GM19452 (cell line): Measurements from ENCODE around the gene ELMO1.

Experiments
- ATAC-seq: cut with Tn5 transposase; IDR thresholded peaks from one replicate; pipeline ENCODE4 v1.9.1; 2021; ENCODE audit not compliant: unreplicated experiment

Gene ELMO1

DNA sequence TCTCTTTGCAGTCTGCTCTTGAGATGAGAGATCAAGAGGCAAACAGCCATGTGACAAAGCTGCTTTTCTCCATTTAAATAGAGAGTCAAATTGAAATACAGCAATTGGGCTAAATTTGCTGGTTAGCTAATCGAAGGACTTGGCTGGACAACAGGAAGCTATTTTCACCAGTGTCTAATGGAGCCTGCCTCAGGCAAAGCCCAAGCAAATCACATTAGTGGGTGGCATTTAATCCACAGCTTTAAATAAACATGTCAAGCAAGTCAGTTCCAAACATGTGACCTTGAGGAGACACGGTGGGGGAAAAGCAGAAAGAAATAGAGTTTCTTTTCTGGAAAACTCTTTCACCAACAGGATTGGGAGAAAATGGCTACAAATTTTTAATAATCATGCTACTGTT, 543.9 kb downstream of the ELMO1 start:
- ATAC-seq = no peak

DNA sequence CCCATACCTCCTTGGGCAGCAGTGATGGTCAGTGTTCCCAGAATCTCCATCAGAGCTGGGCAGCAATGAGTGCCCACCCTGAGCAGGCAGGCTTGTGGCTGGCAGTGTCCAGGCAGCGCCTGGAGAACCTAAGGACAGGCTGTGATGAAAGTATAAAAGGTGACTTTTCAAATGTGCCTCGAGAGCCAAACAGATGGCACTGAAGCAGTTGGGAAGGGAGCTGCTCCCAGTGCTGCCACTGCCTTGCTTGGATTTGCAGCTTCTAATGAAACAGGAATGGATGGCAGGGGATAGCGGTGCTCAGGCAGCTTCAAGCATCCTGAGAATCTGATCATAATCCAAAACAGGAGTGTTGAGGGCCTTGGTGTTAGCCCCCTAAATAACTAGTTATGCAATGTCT, 544.6 kb downstream of the ELMO1 start:
- no peak for ATAC-seq

DNA sequence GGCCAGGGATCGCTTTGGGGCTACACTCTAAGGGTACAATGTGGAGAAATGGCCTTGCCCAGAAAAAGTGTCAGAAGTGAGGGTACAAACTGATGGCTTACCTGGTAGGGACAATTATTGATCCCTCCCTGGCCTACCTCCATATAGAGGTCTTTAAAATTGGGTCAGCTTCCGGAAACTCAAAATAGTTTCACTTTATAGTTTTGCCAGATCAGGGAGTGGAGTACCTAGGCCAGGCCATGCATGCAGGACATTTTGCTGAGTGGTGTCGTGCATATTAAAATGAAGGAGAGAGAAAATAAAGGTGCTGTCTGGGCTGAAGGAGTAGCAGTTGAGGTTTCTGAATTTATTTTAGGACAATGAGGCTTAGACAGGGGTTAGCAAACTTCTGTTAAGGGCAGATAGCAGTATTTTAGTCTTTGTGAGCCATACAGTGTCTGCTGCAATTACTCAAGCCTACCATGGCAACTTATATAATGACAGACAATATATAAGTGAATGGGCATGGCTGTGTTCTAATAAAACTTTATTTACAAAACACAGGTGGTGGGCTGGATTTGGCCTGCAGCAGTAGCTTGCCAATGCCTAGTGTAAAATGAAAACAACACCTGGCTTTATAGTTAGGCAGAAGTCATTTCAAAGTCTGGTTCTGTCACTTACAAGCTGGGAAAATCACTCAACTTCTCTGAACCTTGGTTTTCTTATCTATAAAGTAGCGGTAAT, 547.5 kb downstream of the ELMO1 start:
- no peak for ATAC-seq

DNA sequence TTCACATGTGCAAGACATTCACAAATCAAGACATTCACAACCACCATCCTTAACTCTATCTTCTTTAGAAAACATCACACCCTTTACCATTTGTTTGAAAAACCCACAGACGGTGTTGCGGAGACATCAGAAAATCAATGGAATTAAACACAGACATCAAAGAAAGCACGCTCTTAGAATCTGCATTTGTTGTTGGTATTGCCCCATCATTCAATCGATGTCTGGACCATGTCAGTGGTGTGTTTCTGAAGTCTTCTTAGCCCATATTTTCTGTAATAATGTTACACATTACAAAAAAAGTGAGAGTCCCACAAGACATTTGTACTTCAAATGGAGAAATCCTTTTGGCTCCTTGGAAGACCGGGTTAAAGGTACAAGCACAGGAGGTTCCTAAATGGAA, 550.5 kb downstream of the ELMO1 start:
- ATAC-seq = no peak

DNA sequence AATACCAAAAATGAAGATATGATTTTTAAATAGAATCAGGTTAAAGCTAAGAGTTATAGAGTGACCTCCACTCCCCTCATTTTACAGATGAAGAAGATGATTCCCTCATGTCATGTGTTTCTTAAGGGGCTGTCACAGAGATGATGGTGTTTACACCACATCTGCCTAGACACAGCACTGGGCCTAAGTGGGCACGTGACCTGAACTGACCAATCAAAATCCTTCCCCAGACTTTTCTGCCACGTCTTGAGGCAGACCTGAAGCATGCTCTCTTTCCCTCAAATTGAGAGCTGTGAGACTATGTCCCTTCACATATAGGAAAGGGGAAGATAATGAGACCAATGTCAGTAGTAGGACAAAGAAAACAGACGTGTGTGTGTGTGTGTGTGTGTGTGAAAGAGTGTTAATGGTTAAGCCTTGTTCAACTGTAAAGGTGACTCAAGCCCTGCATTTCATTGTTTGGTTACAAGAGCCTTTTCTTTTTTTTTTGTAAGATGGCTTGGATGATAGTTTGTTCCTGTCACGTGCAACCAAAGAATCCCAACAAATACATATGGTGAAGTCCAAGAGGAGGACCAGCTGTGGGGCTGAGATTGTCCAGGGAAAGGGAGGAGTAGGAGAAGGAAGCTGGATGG, 551.6 kb downstream of the ELMO1 start:
- ATAC-seq = no peak

DNA sequence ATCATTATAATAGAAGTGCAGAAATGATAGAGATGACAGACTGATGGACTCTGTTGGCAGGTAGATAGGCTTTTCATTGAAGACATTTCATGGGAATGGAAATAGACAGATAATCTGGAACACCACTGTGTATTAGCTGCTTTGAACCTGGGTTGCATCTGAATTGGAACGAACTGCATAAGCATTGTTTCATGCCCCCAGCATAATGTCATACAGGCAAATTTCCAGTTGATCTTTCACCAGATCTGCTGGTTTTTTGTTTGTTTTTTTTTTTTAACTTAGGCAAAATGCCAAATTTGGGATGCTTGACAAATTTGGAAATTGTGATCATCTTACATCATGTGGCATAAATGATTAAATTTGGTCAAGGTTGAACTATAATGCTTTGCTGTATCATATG, 552.2 kb downstream of the ELMO1 start:
- ATAC-seq = no peak

DNA sequence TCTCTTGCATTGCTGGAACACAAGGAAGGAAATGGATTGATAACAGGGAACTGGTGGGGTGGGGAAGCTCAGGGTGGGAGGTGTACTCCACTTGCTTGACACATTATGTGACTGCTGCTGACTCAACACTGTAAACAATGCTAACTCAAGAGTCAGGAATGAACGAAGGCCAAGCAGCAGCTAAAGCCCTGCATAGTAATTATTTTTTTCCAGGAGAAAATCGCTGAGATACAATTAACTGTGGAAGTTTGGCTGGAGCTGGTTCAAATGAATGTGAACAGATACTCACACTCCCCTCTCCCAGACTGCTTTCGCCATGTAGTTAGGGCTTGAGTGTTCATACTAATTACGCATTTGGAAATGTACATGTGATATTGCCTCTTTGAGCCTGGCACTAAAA, 553.5 kb downstream of the ELMO1 start:
- no peak for ATAC-seq

DNA sequence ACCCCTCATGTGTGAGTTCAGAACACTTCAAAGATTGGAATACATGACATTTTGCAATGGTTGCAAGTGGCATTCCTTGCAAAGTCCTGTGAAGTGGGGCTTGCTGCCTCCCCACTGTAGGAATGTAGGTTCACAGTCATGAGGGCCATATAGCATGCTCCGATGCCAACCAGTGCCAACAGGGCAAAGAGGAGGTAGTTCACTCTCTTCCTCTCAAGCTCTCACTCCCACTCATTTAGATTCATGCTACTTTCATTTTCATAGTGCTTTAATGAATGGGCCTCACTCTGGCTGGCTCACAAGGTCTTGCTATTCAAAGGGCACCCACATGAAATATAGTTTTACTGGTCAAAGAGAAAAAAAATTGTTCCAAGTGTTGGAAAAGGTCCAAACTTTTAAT, 554.5 kb downstream of the ELMO1 start:
- no peak for ATAC-seq

DNA sequence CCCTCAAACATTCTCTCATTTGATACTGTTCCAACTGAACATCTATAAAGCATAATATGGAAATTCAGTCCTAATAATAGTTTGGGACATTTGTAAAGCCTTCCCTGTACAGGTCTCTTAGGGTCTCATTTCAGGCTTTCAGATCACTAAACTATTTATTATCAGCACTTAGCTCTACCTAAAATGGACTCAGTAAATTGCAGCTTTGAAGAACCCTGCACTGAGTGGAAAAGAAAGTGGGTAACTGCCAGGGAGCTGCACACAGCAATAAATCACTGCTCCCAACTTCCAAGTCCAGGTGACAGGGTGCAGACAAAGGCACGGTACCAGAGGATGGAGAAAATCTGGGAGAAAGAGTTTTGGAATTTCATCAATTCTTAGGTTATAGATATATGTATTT, 559.5 kb downstream of the ELMO1 start:
- ATAC-seq = no peak

DNA sequence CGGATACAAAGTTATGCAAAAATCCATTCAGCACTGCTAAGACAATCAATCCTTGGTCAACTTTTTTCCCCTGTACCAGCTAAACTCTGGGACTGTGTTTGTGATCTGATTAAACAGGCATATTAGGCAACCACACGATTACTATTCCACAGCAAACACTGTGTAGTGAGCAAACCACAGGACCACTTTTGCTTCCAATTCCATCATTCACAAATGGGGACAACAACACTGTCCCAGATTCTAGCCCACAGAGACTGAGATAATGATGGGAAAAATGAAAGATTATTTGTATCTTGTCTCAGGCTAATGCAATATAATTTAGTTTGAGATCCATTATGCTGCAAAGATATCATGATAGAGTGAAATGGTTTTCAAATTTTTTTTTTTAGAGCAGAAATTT, 560.7 kb downstream of the ELMO1 start:
- no peak for ATAC-seq

DNA sequence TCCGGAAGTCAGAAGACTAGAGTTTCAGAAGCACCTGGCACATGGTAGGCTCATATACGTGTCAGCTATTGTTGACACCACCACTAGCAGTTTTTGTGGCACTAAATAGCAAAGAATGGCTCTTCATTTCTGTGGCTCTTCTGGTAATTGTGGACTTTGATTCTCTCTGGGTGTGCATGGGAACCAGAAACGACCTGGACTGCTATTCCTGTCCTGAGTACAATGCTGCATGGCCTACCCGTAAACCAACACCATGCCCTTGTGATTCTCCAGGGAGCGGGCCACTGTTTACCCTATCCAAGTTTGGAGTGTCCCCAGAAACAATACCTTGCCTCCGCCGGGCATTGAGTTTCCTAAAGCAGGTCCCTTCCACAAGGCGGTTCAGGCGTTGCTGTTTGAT, 561.4 kb downstream of the ELMO1 start:
- no peak for ATAC-seq

DNA sequence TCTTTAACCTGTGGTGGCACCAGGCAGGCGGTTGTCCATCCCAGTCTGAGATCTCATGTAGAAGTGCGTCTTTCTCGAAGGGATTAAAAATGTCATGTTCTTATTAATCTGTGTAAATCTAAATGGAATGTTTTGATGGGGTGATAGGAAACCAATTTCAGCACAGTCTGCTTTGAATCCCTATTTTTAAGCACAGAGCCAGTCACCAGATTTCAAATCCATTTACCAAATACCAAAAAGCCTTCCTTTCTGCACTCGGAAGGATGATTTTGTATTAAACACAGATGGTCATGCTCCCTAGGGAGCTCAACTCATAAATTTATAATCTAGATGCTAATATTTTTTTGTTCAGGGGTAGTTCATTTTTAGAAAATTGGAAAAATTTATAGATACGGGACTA, 563.8 kb downstream of the ELMO1 start:
- ATAC-seq = no peak

DNA sequence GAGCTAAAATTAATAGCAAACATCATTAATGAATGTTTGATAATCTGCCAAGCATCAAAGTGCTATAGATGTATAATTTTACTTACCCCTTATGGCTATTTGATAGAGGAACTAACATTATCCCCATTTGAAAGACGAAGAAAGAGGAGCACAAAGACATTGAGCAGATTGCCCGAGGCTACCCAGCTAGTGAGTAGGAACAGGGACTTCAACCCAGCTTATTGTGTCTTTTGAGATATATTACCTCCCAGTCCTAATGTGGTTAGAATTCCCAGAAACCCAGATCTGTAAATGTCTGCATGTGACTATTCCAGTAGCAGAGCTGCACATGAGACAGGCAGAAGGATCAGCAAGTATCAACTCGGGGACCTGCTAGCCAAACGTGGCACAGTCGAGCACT, 564.3 kb downstream of the ELMO1 start:
- no peak for ATAC-seq

DNA sequence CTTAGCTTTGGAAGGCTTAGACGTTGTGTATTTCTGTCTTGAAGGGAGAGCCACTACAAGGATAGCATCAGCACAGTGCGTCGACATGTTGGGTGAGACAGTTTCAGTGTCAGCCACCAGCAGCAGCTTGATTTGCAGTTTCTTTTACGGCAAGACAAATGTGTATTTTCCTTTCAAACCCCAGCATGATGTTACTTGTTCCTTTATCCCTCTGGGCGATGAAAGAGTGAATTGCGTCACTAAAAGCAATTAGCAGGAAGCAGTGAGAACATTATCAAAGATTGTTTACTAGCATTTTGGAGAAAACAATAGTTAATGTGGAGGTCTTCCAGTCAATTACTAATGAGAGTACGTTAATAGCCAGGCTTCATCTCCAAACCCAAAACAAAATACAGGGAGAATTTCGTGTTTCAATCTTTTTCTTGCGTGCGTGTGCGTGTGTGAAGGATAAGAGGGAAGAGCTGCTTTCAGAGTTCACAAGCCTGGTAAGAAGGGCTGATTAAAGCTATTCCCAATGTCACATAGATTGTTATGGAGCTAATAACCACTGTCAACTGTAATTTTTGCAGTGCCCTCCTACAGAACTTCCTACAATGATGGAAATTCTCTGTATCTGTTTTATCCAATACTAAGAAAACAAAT, 567.3 kb downstream of the ELMO1 start:
- ATAC-seq = no peak

DNA sequence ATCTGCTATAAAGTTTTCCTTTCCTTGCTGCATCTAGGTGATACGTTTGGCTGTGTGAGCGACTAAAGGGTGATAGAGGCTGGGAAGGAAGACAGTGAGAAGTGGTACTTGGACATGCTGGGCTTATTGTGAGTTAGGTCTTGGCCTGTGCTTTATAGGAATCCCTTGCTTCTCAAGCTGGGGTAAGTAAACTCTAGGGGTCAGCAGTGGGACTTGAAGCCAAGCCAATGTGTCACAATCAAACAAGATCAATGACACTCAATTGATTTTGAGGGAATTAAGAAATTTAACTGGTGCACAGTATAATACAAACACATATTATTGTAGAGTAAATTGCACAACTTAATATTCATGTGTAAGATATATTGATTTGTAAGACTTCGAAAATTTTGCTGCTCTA, 568.6 kb downstream of the ELMO1 start:
- no peak for ATAC-seq

DNA sequence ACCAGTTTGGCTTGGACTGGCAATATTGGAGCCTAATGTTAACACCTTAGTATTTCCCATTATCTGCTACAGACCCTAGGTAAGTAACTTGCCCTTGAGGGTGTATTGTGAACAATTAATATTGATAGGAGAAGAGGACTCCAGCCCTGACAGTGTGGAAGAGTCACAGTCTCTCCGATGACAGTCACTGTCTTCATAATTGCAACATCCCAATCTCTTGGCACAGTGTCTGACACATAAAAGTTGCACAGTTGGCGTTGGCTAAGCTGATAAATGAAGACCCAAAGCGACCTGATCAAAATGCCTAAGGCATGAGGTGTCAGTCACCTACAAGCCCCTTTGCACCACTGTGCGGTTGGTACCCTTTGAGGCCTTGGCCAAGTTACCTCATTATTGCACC, 569.6 kb downstream of the ELMO1 start:
- no peak for ATAC-seq

DNA sequence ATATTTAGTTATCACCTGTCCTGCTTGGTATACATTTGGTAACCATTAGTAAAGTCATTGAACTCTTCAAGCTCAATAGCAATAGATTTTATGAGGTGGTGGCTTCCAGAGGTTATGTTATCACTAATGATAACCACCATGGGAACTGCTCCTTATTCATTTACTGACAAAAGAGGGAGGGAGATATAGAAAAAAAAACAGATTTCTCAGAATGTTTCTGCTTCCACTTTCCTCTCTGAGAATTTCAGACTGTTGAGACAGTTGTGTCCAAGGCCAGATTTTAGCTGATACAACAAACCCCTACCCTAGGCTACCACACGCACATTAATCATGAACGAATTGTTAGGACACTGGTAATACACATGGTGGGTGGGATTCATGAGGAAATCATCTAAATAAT, 570.4 kb downstream of the ELMO1 start:
- ATAC-seq = no peak

DNA sequence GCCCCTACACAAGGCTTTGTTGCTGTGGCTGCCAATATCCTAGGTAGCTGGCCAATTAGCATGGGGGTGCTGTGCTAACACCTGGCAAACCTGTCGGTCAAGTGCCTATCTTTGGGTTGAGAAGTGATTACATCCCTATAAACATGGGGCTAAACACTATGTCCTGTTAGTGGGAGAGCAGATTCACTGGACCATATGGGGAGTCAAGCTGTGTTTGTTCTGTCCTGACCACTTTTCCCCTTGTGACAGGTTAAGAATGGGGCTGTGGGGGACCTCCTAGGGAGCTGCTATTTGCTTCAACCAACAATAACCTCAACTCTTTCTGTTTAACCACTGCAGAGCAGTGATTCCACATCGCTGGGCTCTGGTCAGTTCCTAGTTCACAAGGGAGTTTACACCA, 572.9 kb downstream of the ELMO1 start:
- no peak for ATAC-seq

DNA sequence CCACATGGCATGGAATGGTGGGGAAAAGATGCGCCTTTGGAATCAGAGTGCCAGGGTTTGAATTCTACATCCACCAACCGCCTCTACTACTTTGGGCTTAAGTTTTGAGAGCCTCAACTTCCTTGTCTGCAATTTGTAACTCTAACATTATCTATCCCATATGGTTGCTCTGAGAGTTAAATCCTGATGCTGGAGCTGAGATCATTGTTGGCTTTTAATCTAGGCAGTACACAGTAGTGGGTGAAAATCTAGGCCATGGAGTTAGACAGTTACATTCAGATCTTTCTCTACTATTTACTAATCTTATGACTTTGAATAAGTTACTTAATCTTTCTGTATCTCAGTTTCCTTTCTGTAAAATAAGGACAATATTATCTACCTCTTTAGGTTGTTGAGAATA, 574.6 kb downstream of the ELMO1 start:
- ATAC-seq = no peak

DNA sequence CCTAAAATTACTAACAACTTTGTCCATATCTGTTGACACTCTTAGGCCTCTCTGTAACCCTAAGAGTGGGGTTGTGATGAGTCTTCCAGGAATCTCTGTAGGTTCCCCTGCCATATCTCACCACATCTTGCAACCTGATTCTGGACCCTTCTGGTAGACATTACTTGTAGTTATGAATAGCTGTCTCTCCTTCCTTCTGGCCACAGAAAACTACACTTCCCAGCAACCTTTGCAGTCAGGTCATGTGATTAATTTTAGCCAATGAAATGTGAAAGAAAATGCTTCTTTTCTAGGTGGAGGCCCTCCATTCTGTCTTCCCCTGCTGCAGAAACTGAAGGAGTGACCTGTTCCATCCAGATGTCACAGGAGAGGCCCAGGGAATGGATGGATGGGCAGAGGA, 576.8 kb downstream of the ELMO1 start:
- no peak for ATAC-seq

DNA sequence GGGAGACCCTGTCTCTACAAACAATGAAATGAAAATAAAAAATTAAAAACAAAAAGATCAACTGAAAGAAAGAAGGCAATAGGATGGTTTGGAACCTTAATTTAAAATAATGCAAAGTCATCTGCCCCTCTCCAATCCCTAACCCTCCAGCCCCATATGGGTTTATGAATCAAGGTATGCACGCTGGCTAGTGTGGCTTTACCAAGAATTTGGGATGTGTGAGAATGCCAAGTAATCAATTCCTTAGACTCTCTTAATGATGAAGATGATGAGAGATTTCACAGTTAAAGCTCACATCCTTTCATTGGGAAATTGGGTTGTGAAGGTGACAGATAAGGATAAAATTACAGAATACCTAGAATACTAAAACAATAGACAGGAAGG, 577.3 kb downstream of the ELMO1 start:
- no peak for ATAC-seq

DNA sequence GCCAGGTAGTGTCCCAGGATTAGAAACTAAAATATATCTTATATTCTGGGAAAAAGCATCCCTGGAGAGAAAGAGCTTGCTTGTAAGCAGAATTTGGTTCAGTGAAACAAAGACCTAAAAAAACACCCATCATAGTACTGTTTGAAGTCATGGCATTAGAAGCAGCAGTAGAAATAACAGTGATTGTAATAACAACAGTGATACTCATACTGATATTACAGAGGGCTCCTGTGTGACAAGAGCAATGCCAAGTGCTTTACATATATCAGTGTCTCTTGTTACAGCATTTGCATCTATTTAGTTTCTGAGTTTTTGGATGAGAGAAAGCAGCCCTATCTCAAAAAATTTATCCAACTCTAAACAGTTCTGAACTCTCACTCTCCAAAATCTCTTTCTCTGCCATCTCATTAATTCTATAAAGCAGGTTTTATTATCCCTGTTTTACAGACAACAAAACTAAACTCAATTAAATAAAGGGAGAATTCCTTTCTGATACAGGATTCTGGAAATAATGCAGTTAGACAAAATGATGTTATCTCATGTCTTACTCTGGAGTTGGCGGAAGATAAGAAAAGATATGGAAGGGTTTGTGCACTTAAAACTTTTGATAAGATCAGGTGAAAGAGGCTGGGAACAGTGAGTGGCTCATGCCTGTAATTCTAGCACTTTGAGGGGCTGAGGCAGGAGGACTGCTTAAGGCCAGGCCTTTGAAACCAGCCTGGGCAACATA, 577.9 kb downstream of the ELMO1 start:
- ATAC-seq = no peak
